HG03039 (cell line): ENCODE measurements around the gene MAD1L1.

ENCODE experiments used
- ATAC-seq: cut with Tn5 transposase; IDR thresholded peaks from one replicate; pipeline ENCODE4 v1.9.1; 2021; ENCODE audit warnings: mild to moderate bottlenecking, moderate library complexity; ENCODE audit not compliant: unreplicated experiment

The MAD1L1 gene

DNA sequence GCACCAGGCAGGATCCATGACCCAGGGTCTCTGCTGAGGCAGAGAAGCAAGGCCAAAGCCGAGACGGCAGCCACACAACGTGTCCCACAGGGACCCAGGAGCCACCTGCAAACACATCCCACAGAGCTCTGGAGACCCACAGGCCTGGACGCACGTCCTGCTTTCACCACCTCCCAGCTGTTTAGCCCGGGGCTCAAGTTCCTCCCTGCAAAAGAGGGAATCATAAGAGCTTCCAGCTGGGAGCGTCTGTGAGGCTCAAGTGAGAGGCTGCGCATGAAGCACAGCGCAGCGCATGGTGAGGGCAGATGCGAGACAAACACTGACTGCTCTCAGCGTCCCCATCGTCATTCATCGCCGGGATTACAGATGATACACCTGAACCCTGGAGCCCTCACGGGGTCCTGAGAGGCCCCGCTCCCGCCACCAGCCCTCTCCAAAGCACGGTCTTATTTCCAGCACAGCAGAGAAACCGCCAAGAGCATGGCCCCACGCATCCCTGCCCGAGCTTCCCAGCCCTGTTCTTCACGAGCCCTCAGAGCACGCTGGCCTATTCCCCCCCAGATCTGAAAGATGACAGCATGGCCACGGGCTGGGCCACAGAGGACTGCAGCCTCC, 88.7 kb downstream of the MAD1L1 start:
- ATAC-seq = no peak

DNA sequence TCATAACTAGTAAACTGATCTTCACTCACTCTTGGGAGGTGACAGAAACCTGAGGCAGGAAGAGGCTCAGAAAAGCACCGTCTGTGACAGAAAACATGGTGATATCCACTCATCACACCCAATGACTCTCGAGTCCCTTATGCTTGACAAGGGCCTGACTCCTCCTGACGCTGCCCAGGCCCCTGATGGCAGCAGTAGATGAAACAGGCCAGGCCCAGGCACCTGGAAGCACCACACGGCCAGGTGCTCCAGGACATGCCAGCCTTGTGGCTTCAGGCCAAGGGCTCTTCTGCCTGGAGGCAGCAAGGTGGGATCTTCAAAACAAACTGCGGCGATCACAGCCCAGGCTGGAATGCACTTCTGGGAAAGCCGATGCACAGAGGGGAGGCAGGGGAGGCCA, 89.3 kb downstream of the MAD1L1 start:
- no peak for ATAC-seq

DNA sequence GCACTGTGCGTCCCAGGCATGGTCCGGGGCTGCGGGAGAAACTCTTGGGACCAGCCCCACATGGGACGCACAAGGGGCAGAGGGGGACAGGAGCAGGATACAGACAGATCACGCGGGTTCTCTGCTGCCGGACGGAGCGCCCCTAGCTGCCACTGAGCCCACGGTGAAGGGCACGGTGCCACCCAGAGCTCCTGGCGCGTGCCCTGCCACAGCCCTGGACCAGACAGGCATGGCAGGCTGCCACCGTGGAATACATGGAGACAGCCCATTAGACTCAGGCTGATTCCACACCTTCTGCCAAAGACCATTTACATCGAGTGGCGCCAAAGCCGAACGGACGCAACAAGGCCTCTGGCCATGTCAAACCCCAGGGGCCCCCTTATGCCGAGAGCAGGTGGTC, 90.4 kb downstream of the MAD1L1 start:
- ATAC-seq = no peak

DNA sequence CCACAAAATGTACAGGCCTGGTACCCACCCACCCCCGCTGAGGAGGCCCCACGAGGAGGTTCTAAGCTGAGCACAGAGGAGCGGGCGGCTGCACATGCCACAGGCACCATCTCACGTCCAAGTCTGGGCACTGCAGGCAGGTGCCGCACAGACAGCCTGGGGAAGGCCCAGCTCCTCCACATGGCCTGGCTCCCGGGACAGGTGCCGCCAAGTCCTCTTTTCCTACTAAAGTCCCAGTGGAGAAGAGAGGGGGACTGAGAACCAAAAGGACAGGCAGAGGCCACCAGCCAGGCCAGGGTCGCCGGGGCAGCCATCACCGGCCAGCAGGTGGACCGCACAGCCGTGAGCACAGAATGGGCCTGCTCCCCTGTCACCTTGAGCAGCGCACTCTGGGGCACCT, 91.1 kb downstream of the MAD1L1 start:
- ATAC-seq = no peak

DNA sequence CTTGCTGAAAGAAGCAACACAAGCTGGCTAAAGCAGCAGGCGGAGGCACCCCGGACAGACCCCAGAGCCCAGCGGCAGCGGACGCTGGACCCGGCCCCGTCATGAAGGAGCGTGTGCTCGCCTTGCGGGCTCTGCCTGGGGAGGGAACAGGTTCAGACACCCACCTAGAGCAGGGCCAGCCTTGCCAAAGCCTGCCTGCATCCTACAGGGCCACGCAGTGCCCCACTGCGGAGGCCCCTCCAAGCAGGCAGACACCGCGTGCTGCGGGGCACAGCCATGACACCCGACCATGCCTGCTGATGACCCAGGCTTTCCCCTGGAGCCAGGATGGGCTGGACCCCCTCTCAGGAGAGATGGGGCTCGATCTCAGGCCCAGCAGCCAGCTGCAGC, 91.7 kb downstream of the MAD1L1 start:
- no peak for ATAC-seq

DNA sequence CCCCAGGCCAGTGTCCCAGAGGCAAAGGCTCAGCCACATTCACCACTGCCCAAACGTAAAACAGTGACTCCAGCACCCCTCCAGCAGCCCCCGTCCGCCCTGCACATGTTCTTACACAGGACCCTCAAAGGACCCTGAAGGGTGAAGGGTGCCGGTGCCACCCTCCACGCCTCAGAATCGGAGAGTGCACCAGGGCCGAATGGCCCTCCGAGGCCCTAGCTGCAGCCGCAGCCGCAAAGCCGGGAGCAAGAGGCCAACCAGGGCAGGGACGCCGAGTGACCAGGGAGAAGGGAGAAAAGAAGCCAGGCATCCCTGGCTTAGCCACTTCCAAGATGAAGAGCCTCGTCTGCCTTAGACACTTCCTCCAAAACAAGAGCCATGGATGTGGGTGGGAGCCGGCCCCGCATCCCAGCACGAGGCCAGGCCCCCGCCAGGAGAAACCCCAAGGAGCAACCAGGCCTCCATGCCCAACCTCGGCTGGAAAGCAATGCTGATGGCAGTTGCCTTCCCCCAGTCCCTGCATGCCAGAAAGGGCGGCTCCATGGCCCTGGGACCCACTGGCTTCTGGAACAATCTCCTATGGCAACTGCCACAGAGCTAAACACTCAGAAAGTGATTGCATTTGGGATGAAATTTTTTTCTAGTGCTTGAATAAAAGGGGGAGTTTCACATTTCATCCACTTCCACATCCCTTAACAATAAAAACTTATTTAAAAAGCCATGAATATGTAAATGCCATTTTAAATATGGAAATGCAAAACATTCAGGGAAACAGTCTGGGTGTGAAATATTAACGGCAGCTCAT, 92.3 kb downstream of the MAD1L1 start:
- ATAC-seq = no peak

DNA sequence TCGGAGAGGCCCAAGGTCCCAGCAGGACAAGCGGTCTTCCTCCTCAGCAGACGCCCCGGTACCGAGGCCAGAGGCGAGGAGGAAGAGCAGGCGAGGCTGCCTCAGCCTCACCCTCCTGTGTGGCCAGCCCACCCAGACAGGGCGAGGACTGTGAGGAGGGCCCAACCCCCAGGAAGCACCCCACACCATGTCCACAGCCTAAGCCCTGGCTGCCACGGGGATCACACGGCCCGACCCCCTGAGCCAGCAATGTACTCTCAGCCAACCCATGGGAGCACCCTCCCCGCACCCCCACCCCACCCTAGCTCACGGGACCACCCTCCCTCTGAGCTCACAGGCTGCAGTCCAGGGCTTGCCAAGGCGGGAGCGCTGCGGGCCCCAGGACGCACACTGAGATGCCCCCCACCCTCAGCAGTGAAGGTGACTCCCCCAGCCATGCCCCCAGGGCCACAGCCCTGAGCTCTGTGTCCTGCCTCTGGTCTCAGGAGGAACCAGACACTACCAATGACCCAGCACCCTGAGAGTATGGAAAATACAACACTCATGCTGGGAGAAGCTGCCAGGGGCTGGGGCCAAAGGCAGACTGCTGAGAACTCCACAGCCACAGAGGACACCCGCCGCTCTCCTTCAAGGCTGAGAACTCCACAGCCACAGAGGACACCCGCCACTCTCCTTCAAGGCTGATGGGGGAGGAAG, 93.6 kb downstream of the MAD1L1 start:
- ATAC-seq = no peak

DNA sequence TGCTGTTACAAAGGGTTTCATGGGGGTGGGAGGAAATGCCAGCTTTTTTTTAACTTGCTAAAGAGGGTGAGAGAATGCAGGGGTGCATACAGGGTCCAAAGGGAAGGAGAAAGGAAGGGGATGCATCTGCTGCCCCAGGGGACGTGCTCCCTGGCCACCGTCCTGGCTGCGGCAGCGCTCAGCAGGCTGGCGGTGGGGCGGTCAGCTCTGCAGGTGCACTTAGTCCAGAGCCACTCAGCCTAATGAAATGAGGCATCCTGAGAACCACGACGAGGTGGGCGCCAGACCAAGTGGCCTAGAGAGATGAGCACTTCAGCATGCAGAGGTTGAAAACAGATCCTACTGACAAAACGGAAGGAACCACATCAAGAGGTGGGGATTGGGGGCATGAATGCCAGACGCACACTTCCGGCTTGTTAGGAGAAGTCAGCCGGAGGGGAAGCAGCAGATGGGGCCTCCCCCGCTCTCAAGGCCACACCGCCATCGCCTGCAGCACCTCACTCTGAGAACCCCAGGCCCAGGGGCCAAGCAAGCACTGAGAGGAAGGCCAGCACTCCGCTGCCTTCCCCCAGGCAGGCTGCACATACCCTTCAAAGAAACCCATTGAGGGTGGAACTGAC, 94.5 kb downstream of the MAD1L1 start:
- ATAC-seq = no peak

DNA sequence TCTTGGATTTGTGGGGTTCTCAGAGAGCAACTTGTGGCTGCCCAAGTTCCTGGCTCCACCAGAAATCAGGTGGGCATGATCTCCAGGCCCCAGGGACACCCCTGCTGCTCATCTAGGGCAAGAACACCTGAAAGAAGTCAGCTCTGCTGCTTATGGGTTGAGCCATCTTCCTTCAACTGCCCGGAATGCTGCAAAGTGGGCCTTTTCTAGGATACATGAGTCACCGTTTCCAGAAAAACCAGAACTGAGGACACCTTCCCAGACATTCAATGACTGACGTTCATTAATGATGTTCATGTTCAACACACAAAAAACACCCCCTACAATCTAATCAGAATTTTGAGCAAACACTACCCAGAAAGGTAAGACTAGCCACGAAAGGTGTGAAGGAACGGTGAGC, 98.0 kb downstream of the MAD1L1 start:
- no peak for ATAC-seq

DNA sequence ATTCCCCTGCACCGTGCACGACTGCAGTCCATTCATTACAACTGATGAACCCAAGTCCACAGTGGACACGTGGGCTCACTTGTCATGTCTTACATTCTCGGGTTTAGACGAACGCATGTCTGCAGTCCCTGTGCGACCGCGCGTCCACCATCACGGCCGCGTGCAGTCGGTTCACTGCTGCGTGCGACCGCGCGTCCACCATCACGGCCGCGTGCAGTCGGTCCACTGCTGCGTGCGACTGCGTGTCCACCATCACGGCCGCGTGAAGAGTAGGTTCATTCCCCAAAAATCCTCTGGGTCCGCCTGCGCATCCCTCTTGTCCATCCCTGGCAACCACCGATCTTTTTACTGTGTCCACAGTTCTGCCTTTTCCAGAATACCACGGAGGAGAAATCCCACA, 100.5 kb downstream of the MAD1L1 start:
- ATAC-seq = no peak

DNA sequence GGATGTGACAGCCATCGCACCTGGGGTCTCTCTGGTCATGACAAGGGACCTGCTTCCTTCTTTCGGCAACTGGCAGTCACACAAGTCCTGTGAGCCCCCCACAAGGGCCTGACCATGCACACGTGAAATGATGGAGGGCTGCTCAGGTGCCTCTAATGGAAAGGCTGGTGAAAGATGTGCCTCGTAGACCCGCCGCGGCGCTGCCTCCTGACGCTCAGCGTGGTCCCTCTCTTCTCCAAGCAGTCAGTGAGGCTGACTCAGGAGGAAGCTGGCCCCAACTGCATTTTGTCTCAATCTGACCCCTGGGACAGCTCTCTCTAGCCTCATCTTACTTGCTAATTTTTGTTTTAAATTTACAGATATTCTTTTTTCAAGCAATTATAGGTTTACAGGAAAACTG, 100.9 kb downstream of the MAD1L1 start:
- no peak for ATAC-seq

DNA sequence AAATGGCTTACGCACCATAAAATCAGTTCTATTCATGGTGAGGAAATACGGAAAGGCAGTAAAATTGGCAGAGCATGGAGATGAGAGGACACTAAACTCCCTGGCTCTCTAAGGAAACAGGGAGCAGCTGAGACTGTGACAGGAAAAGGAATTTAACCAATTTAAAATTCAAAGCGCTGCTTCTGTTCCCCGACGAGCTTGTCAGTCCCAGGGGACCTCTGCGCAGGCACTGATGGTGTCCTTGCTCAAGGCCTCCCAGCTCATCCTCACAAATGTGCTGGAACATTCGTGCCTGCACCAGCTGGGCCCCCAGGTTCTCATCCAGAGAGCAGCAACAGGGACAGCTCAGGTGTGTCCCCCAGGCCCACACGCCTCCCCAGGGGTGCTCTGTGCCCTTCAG, 101.4 kb downstream of the MAD1L1 start:
- ATAC-seq = no peak

DNA sequence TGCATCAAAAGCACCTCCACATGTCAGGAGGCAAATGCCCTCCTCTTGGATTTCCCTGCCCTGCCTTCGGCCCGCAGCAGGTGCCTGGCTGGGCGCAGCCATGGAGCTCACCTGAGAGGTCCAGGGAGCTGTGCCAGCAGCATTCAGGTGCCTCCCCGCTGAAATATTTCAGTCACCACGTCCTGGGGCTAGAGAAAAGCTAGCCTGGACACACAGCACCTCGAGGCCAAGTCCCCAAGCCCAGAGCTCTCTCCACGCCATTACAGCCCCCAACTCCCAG, 102.7 kb downstream of the MAD1L1 start:
- ATAC-seq = no peak

DNA sequence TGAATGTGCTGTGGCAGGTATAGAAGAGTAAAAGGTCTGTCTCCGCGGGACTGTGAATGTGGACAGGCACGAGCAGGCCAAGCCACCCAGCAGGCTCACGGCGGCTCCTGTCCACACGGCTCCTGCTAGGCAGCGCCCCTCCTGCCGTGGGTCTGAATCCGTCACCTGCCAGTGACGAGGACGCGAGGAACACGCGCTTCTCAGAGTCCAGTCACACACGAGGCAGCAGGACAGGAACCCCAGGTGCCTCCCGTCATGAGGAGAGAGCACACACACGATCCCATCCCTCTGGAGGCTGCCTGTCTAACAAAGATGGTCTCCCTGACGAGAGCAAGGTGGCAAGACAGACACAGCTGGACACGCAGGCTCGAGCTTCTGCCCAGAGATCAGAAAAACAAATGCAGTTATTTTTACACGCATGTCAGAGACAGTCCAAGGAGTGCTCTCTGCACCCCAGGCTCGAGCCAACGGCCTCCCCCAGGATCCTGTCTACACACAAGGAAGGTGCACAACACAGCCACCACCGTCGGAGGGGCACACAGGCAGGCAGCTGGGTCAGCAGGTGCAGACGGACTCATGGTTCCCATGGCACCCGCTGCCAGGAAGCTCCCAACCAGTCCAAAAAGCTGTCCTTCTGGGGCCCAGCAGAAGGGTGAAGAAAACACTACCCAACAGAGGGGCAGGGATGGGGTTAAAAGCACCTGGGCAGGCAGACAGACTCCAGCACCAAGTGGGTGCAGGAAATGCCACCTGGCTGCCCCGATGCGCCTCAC, 103.2 kb downstream of the MAD1L1 start:
- ATAC-seq = no peak

DNA sequence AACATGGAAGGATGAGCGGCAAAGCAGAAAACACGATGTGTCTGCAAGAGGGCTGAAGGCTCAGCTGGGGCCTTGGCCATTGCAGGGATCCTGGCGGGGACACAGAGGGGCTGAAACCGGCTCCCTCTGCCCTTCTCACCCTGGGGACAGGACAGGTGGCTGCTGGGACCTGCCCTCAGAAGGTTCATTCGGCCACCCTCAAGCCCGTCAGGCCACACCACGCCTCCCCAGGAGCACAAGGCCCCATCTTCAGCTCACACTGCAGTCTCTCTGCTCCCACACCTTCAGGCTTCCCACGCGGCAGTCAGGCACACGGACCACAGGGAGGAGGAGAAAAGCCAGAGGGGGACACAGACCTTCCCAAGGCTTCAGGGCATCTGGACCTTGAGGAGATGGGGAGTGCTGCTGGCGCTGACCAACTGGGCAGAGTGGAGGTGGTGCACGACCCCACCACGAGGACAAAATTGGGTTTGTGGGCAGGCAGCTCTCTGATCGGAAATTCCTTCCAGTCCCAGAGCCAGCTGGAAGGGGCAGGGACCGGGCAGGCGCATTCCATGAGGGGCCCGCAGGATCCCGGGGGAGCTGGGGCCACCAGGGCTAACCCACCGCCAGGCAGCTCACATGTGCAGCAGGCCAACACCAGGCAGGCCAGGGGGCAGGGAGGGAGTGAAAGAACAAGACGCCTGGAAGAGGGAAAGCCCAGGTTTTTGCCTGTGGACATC, 104.0 kb downstream of the MAD1L1 start:
- ATAC-seq = no peak

DNA sequence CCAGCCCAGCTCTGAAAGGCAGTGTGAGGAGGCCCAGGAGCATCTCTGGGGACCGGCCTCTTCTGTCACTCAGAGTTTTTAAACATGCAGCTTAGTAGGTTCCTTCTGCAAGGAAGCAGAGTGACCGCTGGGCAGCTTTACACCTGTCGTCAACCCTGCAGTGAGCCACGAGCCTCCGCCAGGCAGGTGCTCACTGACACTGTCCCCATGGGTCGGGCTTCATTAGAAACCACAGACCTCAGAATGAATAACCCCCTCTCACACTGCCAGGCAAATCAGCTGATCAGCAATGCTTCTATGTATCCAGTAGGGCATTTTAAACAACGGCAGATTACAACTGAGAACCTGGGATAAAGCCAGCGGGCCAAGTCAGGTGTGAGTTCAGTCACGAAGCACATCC, 106.1 kb downstream of the MAD1L1 start:
- ATAC-seq = no peak

DNA sequence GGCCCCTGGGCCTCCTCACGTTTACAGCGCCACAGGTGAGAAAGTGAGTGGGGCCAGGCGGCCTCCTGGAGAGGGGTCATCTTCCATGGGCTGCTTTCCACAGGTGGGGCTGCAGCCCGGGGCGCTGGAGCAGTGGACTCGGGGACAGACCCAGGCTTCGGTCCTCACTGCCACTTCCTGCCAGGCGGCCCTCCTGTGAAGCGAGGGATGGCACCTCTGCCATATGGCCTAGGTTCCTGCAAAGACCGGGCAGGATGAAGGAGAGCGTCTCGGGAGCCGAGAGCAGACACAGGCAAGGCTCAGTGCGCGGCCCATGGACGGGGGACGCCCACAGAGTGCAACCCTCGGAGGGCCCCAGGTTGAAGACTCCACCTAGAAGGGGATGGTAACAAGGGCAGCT, 106.8 kb downstream of the MAD1L1 start:
- ATAC-seq = no peak

DNA sequence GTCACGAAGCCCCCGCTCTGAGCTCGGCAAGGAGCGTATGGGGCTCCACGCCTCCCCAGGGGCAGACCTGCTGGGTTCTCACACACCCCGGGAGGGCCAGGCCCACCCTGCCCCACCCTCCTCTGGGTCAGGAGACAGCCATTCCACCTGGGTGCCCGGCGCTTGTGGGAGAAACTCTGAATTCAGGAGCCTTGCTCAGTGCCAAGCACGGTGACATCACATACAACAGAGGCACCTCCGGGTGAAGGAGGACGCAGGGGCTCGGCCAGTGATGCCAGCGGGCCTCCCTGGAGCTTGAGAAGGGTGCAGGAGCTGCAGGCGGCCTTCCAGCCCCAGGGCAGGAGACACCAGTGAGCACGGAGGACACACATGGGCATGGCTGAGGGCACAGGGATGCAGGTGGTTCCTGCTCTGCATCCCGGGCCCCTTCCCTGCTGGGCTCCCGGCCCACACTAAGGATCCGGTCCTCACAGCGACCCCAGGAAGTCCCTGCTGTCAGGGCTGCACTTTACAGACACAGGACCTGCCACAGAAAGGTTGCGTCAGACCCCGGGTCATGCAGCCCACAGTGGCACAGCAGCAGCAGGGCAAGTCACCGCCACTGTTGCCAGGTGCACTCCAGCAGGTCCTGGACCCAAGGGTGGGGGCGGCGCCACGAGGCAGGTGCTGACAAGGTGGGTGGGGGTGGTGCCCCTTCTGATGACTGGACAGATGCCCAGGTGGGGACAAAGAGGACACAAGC, 108.0 kb downstream of the MAD1L1 start:
- ATAC-seq = no peak

DNA sequence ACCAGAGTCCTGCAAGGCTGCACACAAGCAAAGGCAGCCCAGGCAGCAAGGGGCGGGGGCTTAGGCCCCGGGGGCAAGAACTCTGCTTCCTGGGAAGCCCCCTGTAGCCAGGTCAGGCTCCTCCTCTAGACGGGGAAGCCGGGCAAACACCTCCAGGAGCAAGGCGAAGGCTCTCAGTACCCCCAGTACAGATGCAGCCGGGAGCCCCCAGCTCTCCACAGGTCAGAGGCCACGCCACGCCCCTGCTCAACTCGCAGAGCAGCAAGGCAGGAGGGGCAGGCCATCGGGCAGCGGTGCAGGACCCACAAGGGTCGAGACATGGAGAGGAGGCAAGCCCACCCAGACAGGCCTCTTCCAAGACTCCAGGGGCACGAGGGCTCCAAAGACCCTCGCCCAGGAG, 108.8 kb downstream of the MAD1L1 start:
- no peak for ATAC-seq

DNA sequence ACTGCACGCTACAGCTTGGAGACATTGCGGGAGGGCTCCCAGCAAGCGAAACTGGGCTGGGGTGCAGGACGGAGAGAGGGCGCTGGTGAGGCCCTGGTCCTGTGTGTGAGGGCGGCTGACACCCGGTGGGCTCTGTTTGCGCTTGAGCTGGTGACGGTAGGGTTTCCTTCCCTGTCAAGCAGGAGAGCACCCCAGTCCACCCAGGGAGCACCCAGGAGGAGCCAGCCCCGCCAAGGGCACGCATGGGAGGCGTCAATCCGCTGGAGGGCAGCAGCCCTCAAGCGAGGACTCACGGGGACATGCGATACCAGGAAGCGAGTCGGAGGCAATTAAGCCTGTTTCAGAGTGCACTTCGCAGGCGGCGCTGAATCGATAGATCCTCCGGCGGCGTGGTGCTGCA, 109.4 kb downstream of the MAD1L1 start:
- no peak for ATAC-seq
